GM12878 (cell line): Measurements from ENCODE around the gene ANXA9. TPM values are rescaled to one million over a fixed set of nuclear protein-coding genes. Genes with fewer than 3 reads are reported as not detected.

Experiments
- ATAC-seq: fragments of 200-7000 bp; cut with Tn5 transposase; 3 replicates; pipeline ENCODE4 v1.9.1; 2020; ENCODE audit warnings: mild to moderate bottlenecking, moderate library complexity
- BruUV-seq: library from RNA; stranded (reverse); fragments of 400-500 nt; replicated peaks from 2 replicates; lab custom pipeline; 2021; lab: Mats Ljungman, UMichigan
- CTCF ChIA-PET: fragments of 300-600 bp; sonication (Branson Sonifier 250); formaldehyde crosslinking; extraction: SDS; loops from one replicate; lab custom pipeline; 2021; ENCODE audit warnings: inconsistent platforms; lab: Yijun Ruan, JAX
- POLR2A ChIA-PET: fragments of 350-600 bp; formaldehyde crosslinking; extraction: SDS; loops from one replicate; lab custom pipeline; 2021; ENCODE audit warnings: inconsistent platforms; lab: Charles Lee
- RAD21 ChIA-PET: fragments of 300-600 bp; sonication (Branson Sonifier 250); formaldehyde crosslinking; loops from one replicate; lab custom pipeline; 2023; ENCODE audit warnings: antibody characterized with exemption; ENCODE audit not compliant: unreplicated experiment; lab: Charles Lee
- SMC1A ChIA-PET: fragments of 300-600 bp; sonication (Branson Sonifier 250); formaldehyde crosslinking; loops from one replicate; lab custom pipeline; 2023; ENCODE audit not compliant: unreplicated experiment, uncharacterized antibody; lab: Charles Lee
- DNase-seq: peaks from one replicate; pipeline ENCODE4 v3.0.0-alpha.2; 2011; ENCODE audit warnings: low read depth, low spot score
- FAIRE-seq: peaks from 3 replicates; lab custom pipeline; 2011; peaks lifted over from hg19 to GRCh38; lab: Jason Lieb, UNC
- H2AFZ ChIP-seq: 2 replicates; pipeline ENCODE4 v1.6.0; 2011; ENCODE audit warnings: low read depth, low read length, control low read depth; ENCODE audit not compliant: control insufficient read depth
- H3K27ac ChIP-seq: 2 replicates; pipeline ENCODE4 v1.5.1; 2011; ENCODE audit warnings: control low read depth; ENCODE audit not compliant: control insufficient read depth, insufficient read depth
- H3K27me3 ChIP-seq, 2 experiments: replicated peaks in 1 of 2; 2 replicates each; pipeline versions ENCODE4 v1.6.0 to v1.6.1; 2011; ENCODE audit warnings: low read length in 1 of 2; ENCODE audit not compliant: control insufficient read depth in 2 of 2, insufficient read depth in 2 of 2
- H3K36me3 ChIP-seq, 2 experiments: 2 replicates each; pipeline ENCODE4 v1.5.1; 2011; ENCODE audit warnings: low read length in 1 of 2; ENCODE audit not compliant: control insufficient read depth in 2 of 2, insufficient read depth in 2 of 2
- H3K4me1 ChIP-seq: 2 replicates; pipeline ENCODE4 v1.6.1; 2011; ENCODE audit warnings: mild to moderate bottlenecking, low read length, moderate library complexity, mixed read lengths; ENCODE audit not compliant: control insufficient read depth, insufficient read depth
- H3K4me2 ChIP-seq: 2 replicates; pipeline ENCODE4 v1.6.0; 2011; ENCODE audit warnings: control low read depth; ENCODE audit not compliant: control insufficient read depth, insufficient read depth
- H3K4me3 ChIP-seq: fragments of 200-600 bp; sonication (generic); 2 replicates; pipeline ENCODE4 v1.5.1; 2016
- H3K79me2 ChIP-seq: 2 replicates; pipeline ENCODE4 v1.6.0; 2011; ENCODE audit warnings: low read length; ENCODE audit not compliant: control insufficient read depth, insufficient read depth
- H3K9ac ChIP-seq: 2 replicates; pipeline ENCODE4 v1.8.0; 2011; ENCODE audit warnings: low read length, control low read depth, mixed read lengths; ENCODE audit not compliant: control insufficient read depth, insufficient read depth
- H3K9me3 ChIP-seq: replicated peaks from 3 replicates; pipeline ENCODE4 v1.5.1; 2011; ENCODE audit warnings: mild to moderate bottlenecking, low read length; ENCODE audit not compliant: control insufficient read depth, insufficient read depth
- H4K20me1 ChIP-seq: 2 replicates; pipeline ENCODE4 v1.6.0; 2011; ENCODE audit not compliant: control insufficient read depth, insufficient read depth
- ASH2L ChIP-seq: fragments of 300-600, 200-600 bp; sonication (generic); IDR thresholded peaks from 2 replicates; pipeline ENCODE4 v1.6.1; 2017; ENCODE audit warnings: low read depth, mild to moderate bottlenecking, borderline replicate concordance
- BHLHE40 ChIP-seq, 2 experiments: fragments of 450-650 bp in 1 of 2; IDR thresholded peaks; 2 replicates each; pipeline ENCODE4 v1.6.1; 2011 to 2017; ENCODE audit warnings: low read depth in 2 of 2, borderline replicate concordance in 1 of 2, improper control_type of control experiment in 1 of 2, low read length in 1 of 2, mild to moderate bottlenecking in 1 of 2
- CHD4 ChIP-seq: fragments of 200-600 bp; sonication (generic); IDR thresholded peaks from 2 replicates; pipeline ENCODE4 v1.6.1; 2016; ENCODE audit warnings: mild to moderate bottlenecking
- CREM ChIP-seq: IDR thresholded peaks from 2 replicates; pipeline ENCODE4 v1.6.1; 2014; ENCODE audit warnings: antibody characterized with exemption, low read depth
- CUX1 ChIP-seq: IDR thresholded peaks from 2 replicates; pipeline ENCODE4 v1.6.1; 2012; ENCODE audit warnings: improper control_type of control experiment, low read depth, low read length; ENCODE audit not compliant: insufficient replicate concordance
- GATAD2B ChIP-seq: fragments of 450-650 bp; conservative IDR thresholded peaks from 2 replicates; pipeline ENCODE4 v1.6.1; 2017; ENCODE audit warnings: low read depth, mild to moderate bottlenecking, moderate library complexity
- NFYA ChIP-seq: IDR thresholded peaks from 2 replicates; pipeline ENCODE4 v1.6.1; 2011; ENCODE audit warnings: low read depth, mild to moderate bottlenecking, low read length, improper control_type of control experiment, borderline replicate concordance
- POLR2AphosphoS2 ChIP-seq: IDR thresholded peaks from 2 replicates; pipeline ENCODE4 v1.6.1; 2011; ENCODE audit warnings: low read depth, mild to moderate bottlenecking, low read length, improper control_type of control experiment, moderate library complexity
- RBBP5 ChIP-seq: fragments of 200-600 bp; sonication (generic); conservative IDR thresholded peaks from 2 replicates; pipeline ENCODE4 v1.6.1; 2016
- RCOR1 ChIP-seq: conservative IDR thresholded peaks from 2 replicates; pipeline ENCODE4 v1.6.1; 2012; ENCODE audit warnings: low read depth, low read length, improper control_type of control experiment
- RUNX3 ChIP-seq: IDR thresholded peaks from 2 replicates; pipeline ENCODE4 v1.6.1; 2012; ENCODE audit warnings: low read length, inconsistent platforms
- SMAD1 ChIP-seq: fragments of 450-650 bp; IDR thresholded peaks from 2 replicates; pipeline ENCODE4 v1.6.1; 2018; ENCODE audit warnings: mild to moderate bottlenecking, low read depth; ENCODE audit not compliant: partially characterized antibody
- STAT1 ChIP-seq: fragments of 450-650 bp; conservative IDR thresholded peaks from 2 replicates; pipeline ENCODE4 v1.6.1; 2014; ENCODE audit warnings: antibody characterized with exemption, mild to moderate bottlenecking
- TCF12 ChIP-seq: IDR thresholded peaks from 2 replicates; pipeline ENCODE4 v1.6.1; 2011; ENCODE audit warnings: low read depth, mild to moderate bottlenecking, low read length
- WGBS: methylation state at CpG from one replicate; pipeline ENCODE4 v1.1.6; 2016; ENCODE audit warnings: low lambda C conversion rate; ENCODE audit not compliant: insufficient replicate concordance, insufficient coverage; ENCODE audit errors: missing lambda C conversion rate; 5-methylcytosine and 5-hydroxymethylcytosine counted together
- in situ Hi-C: fragments of 300-500 bp; cut with MboI; formaldehyde crosslinking; loops from 9 replicates; pipeline ENCODE4 v1.14.3; 2018; ENCODE audit warnings: mixed read lengths
- intact Hi-C: fragments of 100-400 bp; cut with micrococcal nuclease; formaldehyde crosslinking; loops from one replicate; pipeline ENCODE4 v1.14.2; 2022; ENCODE audit not compliant: unreplicated experiment
- polyA plus RNA-seq, 11 experiments: library from polyadenylated mRNA; depleted of rRNA in 4 of 11; unstranded in 6 of 11; stranded (reverse) in 5 of 11; fragments of >200 nt; fragmentation: Nextera tagmentation in 4 of 11; fragmentation: Illumina TruSeq in 1 of 11; extraction: Ambion mirVana in 4 of 11; extraction: Trizol in 1 of 11; gene quantifications; 1 replicate in 1 of 11; 2 replicates in 10 of 11; pipeline versions ENCODE4 v1.2.1 to v1.2.3, GENCODE V29; 2011 to 2016; ENCODE audit warnings: inconsistent platforms in 2 of 11, missing spikeins in 2 of 11, low read depth in 1 of 11
- total RNA-seq, 4 experiments: library from RNA; depleted of rRNA in 3 of 4; stranded (reverse); fragments of >200 nt in 3 of 4; fragmentation: Illumina TruSeq in 1 of 4; extraction: Trizol in 1 of 4; gene quantifications; 2 replicates each; pipeline versions ENCODE4 v1.2.1 to v1.2.3, GENCODE V29; 2013 to 2021
- TF ChIP-seq, protein P1 (sequence below): IDR thresholded peaks from 2 replicates; pipeline ENCODE4 v1.6.1; 2011; ENCODE audit warnings: borderline replicate concordance, low read depth, mild to moderate bottlenecking, moderate library complexity, mixed read lengths, low read length; ENCODE audit not compliant: insufficient read depth; ENCODE audit errors: extremely low read length

ANXA9 gene
- total and polyA plus RNA-seq, 10 of the 15 experiments (the other 5 are each of a cell fraction or from before 2014, with no cell fraction given): 0.04 to 0.43 (median 0.18) TPM; not detected in 4

DNA sequence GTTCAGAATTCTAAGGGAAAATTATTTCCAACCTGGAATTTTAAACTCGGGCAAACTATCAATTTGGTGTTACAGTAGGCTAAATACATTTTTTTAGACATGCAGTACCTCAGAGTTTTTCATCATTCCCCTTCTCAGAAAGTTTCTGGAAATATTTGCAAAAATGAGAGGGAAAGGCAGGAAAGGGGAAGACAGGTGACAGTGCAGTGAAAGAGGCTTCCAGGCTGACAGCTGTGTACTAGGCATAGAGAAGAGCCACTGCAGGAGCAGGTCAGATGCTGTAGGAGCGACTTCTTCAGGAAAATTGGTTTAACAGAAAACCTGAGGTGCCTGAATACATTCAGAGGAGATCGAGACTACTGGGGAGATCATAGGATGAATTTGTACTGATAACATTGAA is 27.4 kb upstream of the ANXA9 start:
- no peak for TF ChIP-seq ASH2L
- no peak for TF ChIP-seq SMAD1
- TF ChIP-seq RUNX3: no peak
- TF ChIP-seq, protein P1, sequence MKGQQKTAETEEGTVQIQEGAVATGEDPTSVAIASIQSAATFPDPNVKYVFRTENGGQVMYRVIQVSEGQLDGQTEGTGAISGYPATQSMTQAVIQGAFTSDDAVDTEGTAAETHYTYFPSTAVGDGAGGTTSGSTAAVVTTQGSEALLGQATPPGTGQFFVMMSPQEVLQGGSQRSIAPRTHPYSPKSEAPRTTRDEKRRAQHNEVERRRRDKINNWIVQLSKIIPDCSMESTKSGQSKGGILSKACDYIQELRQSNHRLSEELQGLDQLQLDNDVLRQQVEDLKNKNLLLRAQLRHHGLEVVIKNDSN: no peak
- TF ChIP-seq TCF12: no peak
- no peak for TF ChIP-seq GATAD2B
- no peak for TF ChIP-seq RCOR1
- no peak for TF ChIP-seq NFYA
- no peak for TF ChIP-seq POLR2AphosphoS2
- TF ChIP-seq STAT1: no peak
- no peak for TF ChIP-seq CUX1
- TF ChIP-seq CHD4: no peak
- TF ChIP-seq BHLHE40 (IDR thresholded peaks at IDR 0.05; ENCODE audit: borderline replicate concordance in 1 of 2, low read depth in 2 of 2, low read length in 1 of 2): no peak
- TF ChIP-seq RBBP5: no peak
- TF ChIP-seq CREM: no peak
- TF ChIP-seq, all 136 proteins: peak for 0
- DNase-seq (no peak), FAIRE-seq (no peak), ATAC-seq (no peak)
- Histone ChIP-seq H3K4me3 (no peak overlapping the region), H3K27me3 (no peaks in the 10 kb centered on the region), H3K79me2 (no peaks in the 10 kb centered on the region), H4K20me1 (no peaks in the 10 kb centered on the region), H3K4me1 (no peaks in the 10 kb centered on the region), H3K4me2 (no peak overlapping the region), H3K36me3 (peaks cover 13 to 18% of the 10 kb centered on the region in 2 experiments), H3K9ac (no peak overlapping the region), H3K27ac (no peak overlapping the region), H3K9me3 (no peaks in the 10 kb centered on the region), H2AFZ (no peak overlapping the region)
- WGBS: 94% methylated on average over 3 of the region's 3 CpGs
- in situ Hi-C loops: no loop called here
- SMC1A ChIA-PET: interaction anchor here (0.5 kb wide), 1 partner anchor 237 kb away, joined by 3 read pairs; no protein-coding TSS in a partner anchor
- no TSS peak for BruUV-seq
- POLR2A ChIA-PET: no interaction called here
- intact Hi-C loops: no loop called here
- CTCF ChIA-PET: no interaction called here
- RAD21 ChIA-PET: no interaction called here
